CD4-positive, alpha-beta T cell (primary cell): ENCODE measurements around the gene ZDHHC12. TPM values are rescaled to one million over a fixed set of nuclear protein-coding genes. Genes with fewer than 3 reads are reported as not detected.

Experiments
- ATAC-seq: fragments of 200-7000 bp; cut with Tn5 transposase; one replicate; pipeline ENCODE4 v1.10.0; 2022; ENCODE audit warnings: mild to moderate bottlenecking; ENCODE audit not compliant: poor library complexity
- CTCF ChIA-PET: fragments of 350-600 bp; sonication (Branson Sonifier 250); formaldehyde crosslinking; loops from one replicate; lab custom pipeline; 2021; ENCODE audit warnings: antibody characterized with exemption, inconsistent platforms; lab: Charles Lee
- POLR2A ChIA-PET: fragments of 350-600 bp; sonication (Branson Sonifier 250); formaldehyde crosslinking; loops from one replicate; lab custom pipeline; 2021; ENCODE audit warnings: antibody characterized with exemption, inconsistent platforms; lab: Charles Lee
- DNase-seq, 14 experiments: peaks; one replicate each; pipeline ENCODE4 v3.0.0-alpha.2; 2013 to 2020; ENCODE audit warnings: mixed read lengths in 2 of 14
- H3K27ac ChIP-seq, 2 donors: one replicate each; pipeline versions ENCODE4 v1.5.1 to v1.7.0; 2013; ENCODE audit warnings: low read length in 2 of 2, low read depth in 1 of 2, mild to moderate bottlenecking in 1 of 2
- H3K27me3 ChIP-seq, 2 experiments: 1 replicate in 1 of 2; 2 replicates in 1 of 2; pipeline versions ENCODE4 v1.6.1 to v1.7.0; 2013; ENCODE audit warnings: low read length in 2 of 2, control low read depth in 1 of 2, mild to moderate bottlenecking in 1 of 2, moderate library complexity in 1 of 2; ENCODE audit not compliant: insufficient read depth in 2 of 2, control insufficient read depth in 1 of 2
- H3K36me3 ChIP-seq: one replicate; pipeline ENCODE4 v1.6.1; 2013; ENCODE audit warnings: low read length, control low read depth; ENCODE audit not compliant: insufficient read depth
- H3K4me1 ChIP-seq: one replicate; pipeline ENCODE4 v1.6.1; 2013; ENCODE audit warnings: low read length, control low read depth; ENCODE audit not compliant: insufficient read depth
- H3K4me3 ChIP-seq: one replicate; pipeline ENCODE4 v1.5.1; 2013; ENCODE audit warnings: mild to moderate bottlenecking, low read length, moderate library complexity
- H3K9me3 ChIP-seq, 2 experiments: 1 replicate in 1 of 2; 2 replicates in 1 of 2; pipeline versions ENCODE4 v1.6.1 to v1.7.0; 2013; ENCODE audit warnings: low read length in 2 of 2, mild to moderate bottlenecking in 2 of 2, control low read depth in 1 of 2, moderate library complexity in 1 of 2; ENCODE audit not compliant: control insufficient read depth in 1 of 2, insufficient read depth in 1 of 2
- H3K27ac Mint-ChIP-seq: one replicate; pipeline ENCODE4 v1.8.0; 2020; ENCODE audit warnings: mixed read lengths
- H3K27me3 Mint-ChIP-seq: one replicate; pipeline ENCODE4 v1.8.0; 2021; ENCODE audit warnings: mixed read lengths
- H3K36me3 Mint-ChIP-seq: one replicate; pipeline ENCODE4 v1.8.0; 2021; ENCODE audit warnings: low read depth, mixed read lengths
- H3K4me1 Mint-ChIP-seq: one replicate; pipeline ENCODE4 v1.8.0; 2021; ENCODE audit warnings: low read depth, mixed read lengths
- H3K4me3 Mint-ChIP-seq: one replicate; pipeline ENCODE4 v1.8.0; 2020; ENCODE audit warnings: mild to moderate bottlenecking, mixed read lengths
- H3K9me3 Mint-ChIP-seq: one replicate; pipeline ENCODE4 v1.8.0; 2020; ENCODE audit warnings: mixed read lengths
- intact Hi-C, 2 experiments: fragments of 100-400 bp; cut with DNase I in 1 of 2; cut with micrococcal nuclease in 1 of 2; formaldehyde crosslinking; loops; one replicate each; pipeline versions ENCODE4 v1.15.1 to v1.9.0; 2023 to 2025; cut with DNase I, micrococcal nuclease
- total RNA-seq, 174 experiments: library from RNA in 2 of 174; stranded (reverse) in 2 of 174; gene quantifications; one replicate each; pipeline ENCODE4 v1.2.3 and lab custom pipeline; 2021 to 2026
- TF ChIP-seq, protein P1 (sequence below): fragments of 200-600 bp; IDR thresholded peaks from one replicate; pipeline ENCODE4 v1.8.0; 2022; ENCODE audit warnings: antibody characterized with exemption, mild to moderate bottlenecking

ZDHHC12 gene
- total RNA-seq, 2 experiments from 2014 or later, result 22.0 to 23.7 TPM

DNA sequence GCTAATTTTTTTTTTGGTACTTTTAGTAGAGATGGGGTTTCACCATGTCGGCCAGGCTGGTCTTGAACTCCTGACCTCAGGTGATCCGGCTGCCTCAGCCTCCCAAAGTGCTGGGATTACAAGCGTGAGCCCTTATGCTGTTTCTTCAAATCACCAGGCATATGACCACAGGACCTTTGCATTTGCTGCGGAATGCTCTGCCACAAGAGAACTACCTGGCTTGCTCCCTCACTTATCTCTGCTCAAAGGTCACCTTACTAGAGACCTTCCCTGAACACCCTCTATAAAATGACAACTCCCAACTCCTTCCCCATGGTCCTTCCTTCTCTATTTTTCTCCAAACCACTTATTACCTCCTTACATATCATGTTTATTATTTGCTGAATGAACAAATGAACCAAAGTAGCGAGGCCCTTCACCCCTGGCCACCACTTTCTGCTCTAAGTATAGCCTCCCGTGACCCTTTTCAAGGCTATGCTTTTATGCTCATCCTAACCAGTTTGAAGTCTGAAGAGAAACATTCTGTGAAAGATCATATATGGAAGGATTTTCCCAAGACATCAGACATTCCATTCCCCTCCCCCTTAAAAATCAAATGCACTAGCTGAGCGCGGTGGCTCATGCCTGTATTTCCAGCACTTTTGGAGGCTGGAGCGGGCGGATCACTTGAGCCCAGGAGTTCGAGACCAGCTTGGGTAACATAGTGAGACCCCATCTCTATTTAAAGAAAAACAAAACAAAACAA, 46.5 kb upstream of the ZDHHC12 start:
- intact Hi-C loops, result loop anchor here (1.0 to 10.0 kb wide), 8 partner anchors 17 to 398 kb away; partner anchors contain the start of genes TBC1D13 (in 2 of the 2), ZDHHC12 (in 2 of the 2), DYNC2I2 (in 1 of the 2) and KYAT1 (in 1 of the 2)
- Mint-ChIP-seq H3K9me3 (no peaks in the 10 kb centered on the region), H3K27ac (peak overlapping the region; percentile 98), H3K4me3 (peak overlapping the region; percentile 98), H3K27me3 (no peaks in the 10 kb centered on the region), H3K36me3 (peaks cover 20% of the 10 kb centered on the region), H3K4me1 (peaks cover 46% of the 10 kb centered on the region)
- Histone ChIP-seq H3K27me3 (no peaks in the 10 kb centered on the region), H3K27ac (peak overlapping the region; percentile 82 to 83), H3K4me3 (peak overlapping the region; percentile 95), H3K9me3 (no peaks in the 10 kb centered on the region), H3K36me3 (peaks cover 12% of the 10 kb centered on the region), H3K4me1 (peaks cover 25% of the 10 kb centered on the region)
- TF ChIP-seq, protein P1, sequence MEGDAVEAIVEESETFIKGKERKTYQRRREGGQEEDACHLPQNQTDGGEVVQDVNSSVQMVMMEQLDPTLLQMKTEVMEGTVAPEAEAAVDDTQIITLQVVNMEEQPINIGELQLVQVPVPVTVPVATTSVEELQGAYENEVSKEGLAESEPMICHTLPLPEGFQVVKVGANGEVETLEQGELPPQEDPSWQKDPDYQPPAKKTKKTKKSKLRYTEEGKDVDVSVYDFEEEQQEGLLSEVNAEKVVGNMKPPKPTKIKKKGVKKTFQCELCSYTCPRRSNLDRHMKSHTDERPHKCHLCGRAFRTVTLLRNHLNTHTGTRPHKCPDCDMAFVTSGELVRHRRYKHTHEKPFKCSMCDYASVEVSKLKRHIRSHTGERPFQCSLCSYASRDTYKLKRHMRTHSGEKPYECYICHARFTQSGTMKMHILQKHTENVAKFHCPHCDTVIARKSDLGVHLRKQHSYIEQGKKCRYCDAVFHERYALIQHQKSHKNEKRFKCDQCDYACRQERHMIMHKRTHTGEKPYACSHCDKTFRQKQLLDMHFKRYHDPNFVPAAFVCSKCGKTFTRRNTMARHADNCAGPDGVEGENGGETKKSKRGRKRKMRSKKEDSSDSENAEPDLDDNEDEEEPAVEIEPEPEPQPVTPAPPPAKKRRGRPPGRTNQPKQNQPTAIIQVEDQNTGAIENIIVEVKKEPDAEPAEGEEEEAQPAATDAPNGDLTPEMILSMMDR, result no peak
- POLR2A ChIA-PET, result interaction anchor here (0.9 to 3.6 kb wide), 10 partner anchors 16 to 399 kb away, joined by 3 to 49 read pairs (median 8); partner anchors contain the start of genes DYNC2I2, ENDOG, SET and SPOUT1
- CTCF ChIA-PET, result interaction anchor here (1.5 kb wide), 1 partner anchor 48 kb away, joined by 5 read pairs; the partner anchor contains the start of gene ENDOG
- DNase-seq (no peak), ATAC-seq (no peak)

DNA sequence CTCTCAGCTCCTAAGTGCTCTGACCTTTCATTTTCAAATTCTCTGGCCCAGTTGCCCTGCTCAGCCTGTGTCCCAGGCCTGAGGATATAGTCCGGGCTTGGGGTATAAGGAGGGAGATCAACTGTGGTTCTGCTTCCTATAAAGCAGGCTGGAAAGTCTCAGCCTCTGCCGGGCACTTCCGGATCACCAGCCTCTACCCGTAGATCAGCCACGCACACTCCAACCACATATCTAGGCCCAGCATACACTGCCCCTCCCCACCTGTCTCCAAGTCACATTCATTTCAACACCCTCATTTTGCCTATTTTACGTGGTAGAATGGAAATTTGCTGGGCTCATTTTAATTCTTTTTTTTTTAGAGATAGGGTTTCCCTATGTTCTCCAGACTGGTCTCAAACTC, 44.7 kb upstream of the ZDHHC12 start:
- Histone ChIP-seq H3K36me3 (peaks cover 12% of the 10 kb centered on the region), H3K27me3 (no peaks in the 10 kb centered on the region), H3K4me3 (no peak overlapping the region), H3K9me3 (no peaks in the 10 kb centered on the region), H3K4me1 (peaks cover 27% of the 10 kb centered on the region), H3K27ac (no peak overlapping the region)
- H3K9me3 Mint-ChIP-seq, result no peaks in the 10 kb centered on the region
- H3K27ac Mint-ChIP-seq, result peak overlapping the region; percentile 98
- ATAC-seq, result no peak
- no peak for DNase-seq
- CTCF ChIA-PET, result no interaction called here
- H3K4me1 Mint-ChIP-seq, result peaks cover 61% of the 10 kb centered on the region
- POLR2A ChIA-PET, result no interaction called here
- TF ChIP-seq, protein P1, result no peak
- intact Hi-C loops, result no loop called here
- H3K36me3 Mint-ChIP-seq, result peaks cover 24% of the 10 kb centered on the region
- peak overlapping the region; percentile 60 for H3K4me3 Mint-ChIP-seq
- H3K27me3 Mint-ChIP-seq, result no peaks in the 10 kb centered on the region

DNA sequence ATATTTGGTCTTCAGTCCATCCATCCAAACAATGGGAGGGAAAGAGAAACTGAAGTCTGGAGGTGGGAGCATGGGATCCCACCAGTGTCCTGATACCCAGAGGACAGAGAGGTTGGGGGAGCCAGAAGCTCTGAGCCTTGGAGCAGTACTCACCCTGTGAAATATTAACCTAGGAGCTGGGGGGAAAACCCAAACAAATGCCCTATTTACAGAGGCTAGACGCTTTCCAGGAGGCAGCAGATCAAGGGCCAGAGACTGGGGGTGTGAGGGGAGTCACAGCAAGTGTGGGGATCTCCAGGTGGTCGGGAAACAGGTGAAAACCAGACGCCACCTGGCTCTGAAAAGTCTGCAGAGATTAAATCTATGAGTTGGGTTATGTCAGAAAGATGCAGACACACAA, 41.6 kb upstream of the ZDHHC12 start:
- Histone ChIP-seq H3K36me3 (peaks cover 12% of the 10 kb centered on the region), H3K9me3 (no peaks in the 10 kb centered on the region), H3K27me3 (no peaks in the 10 kb centered on the region), H3K27ac (no peak overlapping the region), H3K4me1 (peaks cover 15% of the 10 kb centered on the region), H3K4me3 (no peak overlapping the region)
- peaks cover 18% of the 10 kb centered on the region for H3K36me3 Mint-ChIP-seq
- H3K27me3 Mint-ChIP-seq, result no peaks in the 10 kb centered on the region
- ChIA-PET CTCF (interaction anchor here (0.7 kb wide), 1 partner anchor 73 kb away, joined by 3 read pairs; no protein-coding TSS in a partner anchor), POLR2A (no interaction called here)
- TF ChIP-seq, protein P1, result no peak
- peak overlapping the region; percentile 45 for H3K27ac Mint-ChIP-seq
- intact Hi-C loops, result no loop called here
- H3K9me3 Mint-ChIP-seq, result no peaks in the 10 kb centered on the region
- peaks cover 62% of the 10 kb centered on the region for H3K4me1 Mint-ChIP-seq
- DNase-seq (no peak), ATAC-seq (no peak)
- H3K4me3 Mint-ChIP-seq, result no peak overlapping the region
